ENCODE measurements around the gene BLOC1S4. TPM values are rescaled to one million over a fixed set of nuclear protein-coding genes. Genes with fewer than 3 reads are reported as not detected.

The BLOC1S4 gene
- total RNA-seq, 1 experiment from 2014 or later: 14.9 TPM

DNA sequence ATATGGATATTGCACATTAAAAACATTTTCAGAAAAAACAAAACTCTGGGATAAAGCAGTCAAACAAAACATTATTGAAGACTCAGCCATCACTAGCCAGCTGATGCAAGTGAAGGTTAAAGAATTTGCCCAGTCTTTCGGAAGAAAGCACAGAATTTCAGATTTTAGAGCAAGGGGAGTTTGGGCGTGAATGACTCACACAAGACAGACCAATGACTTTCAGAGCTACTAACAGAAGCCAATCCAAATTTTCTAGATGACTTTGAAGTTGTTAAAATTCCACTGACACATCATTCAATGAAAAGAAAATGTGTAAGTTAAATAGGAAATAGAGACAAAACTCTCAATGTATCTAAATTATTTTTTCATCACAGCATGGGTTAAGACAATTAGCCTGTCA lies 10.3 kb upstream of the BLOC1S4 start:
- no CpG with 5 or more reads among the region's 2 CpGs for WGBS (ENCODE audit: extremely low coverage, insufficient read length, low lambda C conversion rate)

More for the DNA sequence above, 10.3 kb upstream of the BLOC1S4 start:
- H3K4me2 ChIP-seq (ENCODE audit: insufficient read depth, insufficient read length, low read length): no peak overlapping the region
- H2BK20ac ChIP-seq (ENCODE audit: low read depth, low read length, poor library complexity, severe bottlenecking): no peak overlapping the region
- no peak overlapping the region for H3K27ac Mint-ChIP-seq
- no peak for DNase-seq
- no peak overlapping the region for H3T11ph ChIP-seq (ENCODE audit: low read length)
- no peak overlapping the region for H4K8ac ChIP-seq (replicated peaks; ENCODE audit: insufficient read length, low read depth, low read length)
- H3K9me3 Mint-ChIP-seq: peaks cover 17 to 22% of the 10 kb centered on the region in 2 experiments
- H3K18ac ChIP-seq (ENCODE audit: insufficient read length, low read depth, low read length): no peak overlapping the region
- H3K9me3 ChIP-seq (ENCODE audit: control insufficient read depth, low read depth, low read length): no peaks in the 10 kb centered on the region
- H3K9ac ChIP-seq (ENCODE audit: extremely low read depth, insufficient read length, low read length): no peak overlapping the region
- peaks cover 31% of the 10 kb centered on the region; the same call in 1 of the 2 replicates for H3K79me2 ChIP-seq (ENCODE audit: insufficient read depth, low read length)
- H3K4me1 Mint-ChIP-seq: peaks cover 16 to 24% of the 10 kb centered on the region in 2 experiments
- no peak overlapping the region for H2BK12ac ChIP-seq (ENCODE audit: insufficient read length, low read depth, low read length)
- no peak overlapping the region for H3K14ac ChIP-seq (ENCODE audit: insufficient read depth, low read length)
- H2BK15ac ChIP-seq (ENCODE audit: low read depth, low read length): no peak overlapping the region
- no peak overlapping the region for H2BK120ac ChIP-seq (ENCODE audit: low read depth, low read length, poor library complexity, severe bottlenecking)
- H3K27me3 Mint-ChIP-seq (ENCODE audit: low read depth): peaks cover 1% of the 10 kb centered on the region
- no peak overlapping the region for H3K4me3 Mint-ChIP-seq
- H3K56ac ChIP-seq (ENCODE audit: insufficient read length, low read depth, low read length): no peak overlapping the region
- peaks cover 42 to 52% (median 52%) of the 10 kb centered on the region in 3 experiments for H3K36me3 Mint-ChIP-seq (ENCODE audit: insufficient read depth in 1 of 3, low read depth in 3 of 3)
- H3K4ac ChIP-seq (ENCODE audit: low read depth, low read length): no peak overlapping the region
- H2AFZ ChIP-seq (ENCODE audit: low read length): no peak overlapping the region
- no peak overlapping the region for H4K91ac ChIP-seq (ENCODE audit: insufficient read length, low read depth, low read length)
- H4K5ac ChIP-seq (ENCODE audit: insufficient read length, low read depth, low read length): no peak overlapping the region
- H2BK5ac ChIP-seq (ENCODE audit: insufficient read length, low read length): no peak overlapping the region
- TF ChIP-seq, protein P1, sequence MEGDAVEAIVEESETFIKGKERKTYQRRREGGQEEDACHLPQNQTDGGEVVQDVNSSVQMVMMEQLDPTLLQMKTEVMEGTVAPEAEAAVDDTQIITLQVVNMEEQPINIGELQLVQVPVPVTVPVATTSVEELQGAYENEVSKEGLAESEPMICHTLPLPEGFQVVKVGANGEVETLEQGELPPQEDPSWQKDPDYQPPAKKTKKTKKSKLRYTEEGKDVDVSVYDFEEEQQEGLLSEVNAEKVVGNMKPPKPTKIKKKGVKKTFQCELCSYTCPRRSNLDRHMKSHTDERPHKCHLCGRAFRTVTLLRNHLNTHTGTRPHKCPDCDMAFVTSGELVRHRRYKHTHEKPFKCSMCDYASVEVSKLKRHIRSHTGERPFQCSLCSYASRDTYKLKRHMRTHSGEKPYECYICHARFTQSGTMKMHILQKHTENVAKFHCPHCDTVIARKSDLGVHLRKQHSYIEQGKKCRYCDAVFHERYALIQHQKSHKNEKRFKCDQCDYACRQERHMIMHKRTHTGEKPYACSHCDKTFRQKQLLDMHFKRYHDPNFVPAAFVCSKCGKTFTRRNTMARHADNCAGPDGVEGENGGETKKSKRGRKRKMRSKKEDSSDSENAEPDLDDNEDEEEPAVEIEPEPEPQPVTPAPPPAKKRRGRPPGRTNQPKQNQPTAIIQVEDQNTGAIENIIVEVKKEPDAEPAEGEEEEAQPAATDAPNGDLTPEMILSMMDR (conservative IDR thresholded peaks at IDR 0.05): no peak
- no peak overlapping the region for H2AK5ac ChIP-seq (ENCODE audit: insufficient read length, low read length)
- H3K23me2 ChIP-seq (ENCODE audit: insufficient read length, low read depth, low read length, poor library complexity, severe bottlenecking): peaks cover 12% of the 10 kb centered on the region
- H3K27ac ChIP-seq (ENCODE audit: insufficient read length, low read depth, low read length): no peak overlapping the region
- H4K20me1 ChIP-seq (ENCODE audit: control insufficient read depth, insufficient read depth, insufficient read length): no peaks in the 10 kb centered on the region
- peaks cover 8% of the 10 kb centered on the region for H3K4me1 ChIP-seq (ENCODE audit: insufficient read depth, low read length)
- no peaks in the 10 kb centered on the region for H3K27me3 ChIP-seq (ENCODE audit: insufficient read depth, low read length)
- H3K23ac ChIP-seq (ENCODE audit: insufficient read length, low read depth, low read length): no peak overlapping the region
- H3K79me1 ChIP-seq (ENCODE audit: insufficient read depth, low read depth, low read length, poor library complexity, severe bottlenecking): peaks cover 11% of the 10 kb centered on the region
